ENCODE data around the gene CACUL1.
A peak's percentile ranks its signal among the peaks of the same experiment; 100 is the strongest.
"Not testable (repeated sequence)": the region's sequence is repeated elsewhere in the genome, so short reads cannot be mapped to it uniquely, and the experiment has no call there.

CACUL1 gene

DNA sequence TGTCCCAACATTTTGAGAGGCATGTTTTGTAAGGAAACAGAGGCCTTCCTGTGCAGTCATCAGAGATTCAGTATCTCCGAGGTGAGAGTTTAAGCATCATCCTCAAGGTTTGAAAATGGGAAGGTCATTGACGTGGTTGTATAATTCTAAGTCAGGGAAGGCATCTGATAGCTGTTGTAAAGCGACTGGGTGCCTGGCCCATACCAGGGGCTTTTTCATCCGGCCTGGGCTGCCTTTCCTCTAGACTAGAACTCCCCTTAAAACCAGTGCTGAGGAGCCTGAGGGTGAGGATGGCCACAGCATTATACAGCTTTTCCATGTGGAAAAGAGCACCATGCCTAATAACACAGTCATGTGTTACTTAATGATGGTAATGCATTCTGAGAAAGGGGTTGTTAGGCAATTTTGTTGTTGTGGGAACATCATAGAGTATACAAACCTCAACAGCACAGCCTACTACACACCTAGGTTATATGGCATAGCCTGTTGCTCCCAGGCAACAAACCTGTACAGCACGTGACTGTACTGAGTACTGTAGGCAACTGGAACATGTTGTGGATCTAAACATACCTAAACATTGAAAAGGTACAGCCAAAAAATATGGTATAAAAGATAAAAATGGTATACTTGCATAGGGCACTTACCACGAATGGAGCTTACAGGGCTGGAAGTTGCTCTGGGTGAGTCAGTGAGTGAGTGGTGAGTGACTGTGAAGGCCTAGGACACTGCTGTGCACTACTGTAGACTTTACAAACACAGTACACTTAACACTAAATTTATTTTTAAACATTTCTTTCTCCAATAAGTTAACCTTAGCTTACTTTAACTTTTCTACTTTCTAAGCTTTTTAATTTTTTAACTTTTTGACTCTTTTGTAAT lies 13.5 kb upstream of the CACUL1 start:
- no peak for DNase-seq

DNA sequence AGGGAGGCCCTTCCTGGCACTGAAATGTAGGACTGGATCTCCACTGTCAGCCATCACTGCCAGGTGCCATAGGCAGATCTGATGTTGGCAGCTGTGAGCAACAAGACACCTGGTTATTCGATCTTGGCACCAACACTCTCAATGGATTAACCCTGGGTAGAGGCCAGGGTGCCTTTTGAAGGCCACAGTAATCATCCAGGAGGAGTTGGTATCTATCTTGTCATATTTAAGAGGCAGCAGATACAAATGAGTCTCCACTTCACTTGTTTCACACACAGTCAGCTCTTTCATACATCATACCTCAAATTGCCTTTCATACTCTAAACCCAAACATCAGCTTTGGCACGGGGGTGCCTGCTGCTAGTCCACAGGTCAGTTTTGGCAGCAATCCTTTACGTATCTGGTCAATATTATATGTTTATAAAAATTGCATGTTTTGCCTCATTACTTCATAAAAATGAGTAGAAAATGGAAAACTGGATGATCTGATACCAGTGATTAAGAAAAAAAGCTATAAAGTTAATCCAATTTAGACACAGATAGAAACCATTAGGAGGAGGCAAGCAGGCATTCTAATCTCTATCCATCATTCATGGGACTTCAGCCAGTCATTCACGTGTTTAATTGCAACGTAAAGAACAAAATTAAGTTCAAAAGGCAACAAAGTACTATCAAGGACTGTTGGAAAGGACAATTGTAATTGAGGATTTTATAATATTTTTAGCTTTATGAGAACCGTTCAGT lies 12.7 kb upstream of the CACUL1 start:
- DNase-seq = no peak

GRCh38 chr10:118764195-118764594 lies 9.4 kb upstream of the CACUL1 start:
- DNase-seq = no peak

DNA sequence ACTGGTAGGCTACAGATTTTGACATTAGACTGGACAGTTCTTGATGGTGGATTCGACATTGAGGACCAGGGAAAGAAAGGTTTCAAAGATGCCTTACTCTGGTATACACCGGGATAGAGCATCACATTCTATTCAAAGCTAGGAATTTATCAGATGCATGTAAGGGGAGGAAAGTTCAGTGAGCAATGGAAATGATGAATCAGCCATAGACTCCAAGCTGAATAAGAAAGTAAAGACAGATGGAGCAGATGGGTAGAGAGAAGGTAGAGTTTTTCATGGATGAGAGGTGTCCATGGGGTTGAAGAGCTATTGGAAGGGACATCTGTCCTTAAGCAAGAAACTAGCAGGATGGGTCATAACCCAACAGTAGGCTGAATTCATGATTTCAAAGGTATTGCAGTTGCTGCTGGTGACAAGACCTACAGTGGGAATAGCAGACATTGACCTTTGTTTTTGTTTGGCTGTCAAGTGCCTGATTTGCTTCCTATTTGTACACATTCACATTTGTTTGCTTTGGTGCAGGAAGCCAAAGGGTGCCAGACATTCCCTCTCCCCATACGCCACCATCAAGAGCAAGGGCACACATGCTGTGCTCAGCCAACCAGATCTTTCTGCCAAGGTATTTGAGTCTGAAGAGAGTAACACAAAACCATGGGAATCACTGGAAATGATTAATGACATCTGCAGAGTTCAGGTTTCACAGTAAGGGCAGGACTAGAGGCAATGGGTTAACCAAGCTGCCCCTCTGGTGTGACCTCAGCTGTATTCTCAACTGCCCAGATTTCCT lies 8.6 kb upstream of the CACUL1 start:
- DNase-seq = no peak

- no peak for DNase-seq
Observed at GRCh38 chr10:118760265-118760664, 5.5 kb upstream of the CACUL1 start.

- no peak for DNase-seq
Observed at GRCh38 chr10:118758449-118758848, 3.7 kb upstream of the CACUL1 start.

- peak in 1 of 4 experiments; percentile 18 for DNase-seq
Observed at GRCh38 chr10:118754229-118754555, 578 bp downstream of the CACUL1 start.

DNA sequence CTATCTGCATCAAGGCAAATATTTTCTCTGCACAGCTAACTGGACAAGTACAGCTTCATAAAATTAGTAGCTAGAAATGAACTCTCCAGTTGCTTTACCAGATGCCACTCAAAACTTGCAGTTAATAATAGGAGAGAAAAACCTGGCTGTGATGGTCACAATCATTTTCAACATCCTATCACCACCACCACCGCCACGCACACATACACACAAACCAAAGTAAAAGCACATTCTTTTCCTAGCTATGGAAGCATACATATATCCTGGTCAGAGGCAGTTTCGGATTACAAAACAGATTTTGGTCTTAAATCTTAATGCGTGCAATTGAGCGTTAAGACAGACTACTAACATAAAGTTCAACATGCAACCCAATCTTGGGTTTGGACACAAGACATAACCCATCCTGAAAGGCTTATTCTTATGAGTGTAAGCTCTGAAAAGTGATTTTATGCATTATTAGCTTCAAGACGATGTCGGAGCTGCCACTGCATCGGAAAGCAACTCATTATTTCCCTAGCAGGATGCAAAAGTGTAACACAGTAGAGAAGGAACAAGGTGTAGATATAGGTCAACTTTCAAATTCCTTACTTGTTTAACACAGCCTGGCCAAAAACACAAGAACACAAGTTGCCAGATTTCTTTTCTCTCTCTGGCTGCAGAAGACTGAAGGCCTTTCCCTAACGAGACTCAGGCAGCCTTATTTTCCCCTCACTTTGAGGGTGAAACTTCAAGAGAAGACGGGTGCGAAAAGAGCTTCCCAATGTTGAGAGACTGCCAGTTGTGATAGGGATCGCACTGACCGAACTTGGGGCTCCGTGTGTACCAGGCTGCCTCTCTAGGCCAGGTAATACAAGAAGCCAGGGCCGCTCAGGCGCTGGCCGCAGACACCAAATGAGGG lies 1.2 kb downstream of the CACUL1 start:
- no peak for DNase-seq

DNA sequence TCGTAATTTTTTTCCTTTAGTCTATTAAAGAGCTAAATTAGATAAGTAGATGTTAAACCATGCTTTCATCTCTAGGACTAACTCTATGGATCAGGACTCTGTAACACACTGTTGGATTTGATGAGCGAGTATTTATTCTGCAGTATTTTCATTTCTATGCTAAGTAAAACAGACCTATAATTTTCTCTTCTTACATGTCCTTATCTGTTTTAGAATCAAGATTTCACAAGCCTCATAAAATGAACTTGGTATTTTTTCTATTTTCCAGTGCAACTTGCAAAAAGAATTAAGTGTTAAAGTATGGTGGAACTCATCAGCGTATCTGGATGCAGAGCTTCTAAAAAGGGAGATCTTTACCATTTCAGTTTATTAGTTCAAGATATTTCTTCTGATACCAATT lies 2.4 kb downstream of the CACUL1 start:
- no peak for DNase-seq

DNA sequence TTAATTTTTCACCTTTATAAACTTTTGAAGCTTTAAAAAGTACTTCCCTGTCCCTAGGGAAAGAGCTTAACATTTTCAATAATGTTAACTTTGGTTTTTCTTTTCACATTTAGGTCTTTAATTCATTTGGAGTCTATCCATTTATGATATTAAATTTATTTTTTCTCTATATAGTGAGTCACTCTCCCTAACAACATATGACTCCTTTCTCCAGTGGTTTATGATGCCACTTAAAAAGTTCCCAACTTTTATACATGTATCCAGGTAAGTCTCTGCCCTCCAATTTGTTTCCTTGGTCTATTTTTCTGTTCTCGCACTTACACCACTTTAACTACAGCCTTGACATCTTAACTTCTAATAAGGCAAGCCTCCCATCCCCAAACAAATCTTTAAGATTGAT lies 3.5 kb downstream of the CACUL1 start:
- no peak for DNase-seq

GRCh38 chr10:118748041-118748440 lies 6.7 kb downstream of the CACUL1 start:
- DNase-seq = no peak

GRCh38 chr10:118746246-118746645 lies 8.5 kb downstream of the CACUL1 start:
- DNase-seq = no peak

DNA sequence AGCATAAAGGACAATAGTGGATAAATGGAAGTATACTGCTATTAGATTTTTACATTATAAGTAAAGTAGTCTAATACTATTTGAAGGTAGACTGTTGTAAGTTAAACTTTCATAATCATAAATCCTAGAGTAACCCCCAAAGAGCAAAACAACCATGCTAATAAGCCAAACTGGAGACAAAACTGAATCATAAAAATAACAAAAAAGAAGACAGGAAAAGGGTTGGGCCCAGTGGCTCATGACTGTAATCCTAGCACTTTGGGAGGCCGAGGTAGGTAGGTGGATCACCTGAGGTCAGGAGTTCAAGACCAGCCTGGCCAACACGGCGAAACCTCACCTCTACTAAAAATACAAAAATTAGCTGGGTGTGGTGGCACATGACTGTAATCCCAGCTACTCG lies 9.7 kb downstream of the CACUL1 start:
- DNase-seq = no peak

DNA sequence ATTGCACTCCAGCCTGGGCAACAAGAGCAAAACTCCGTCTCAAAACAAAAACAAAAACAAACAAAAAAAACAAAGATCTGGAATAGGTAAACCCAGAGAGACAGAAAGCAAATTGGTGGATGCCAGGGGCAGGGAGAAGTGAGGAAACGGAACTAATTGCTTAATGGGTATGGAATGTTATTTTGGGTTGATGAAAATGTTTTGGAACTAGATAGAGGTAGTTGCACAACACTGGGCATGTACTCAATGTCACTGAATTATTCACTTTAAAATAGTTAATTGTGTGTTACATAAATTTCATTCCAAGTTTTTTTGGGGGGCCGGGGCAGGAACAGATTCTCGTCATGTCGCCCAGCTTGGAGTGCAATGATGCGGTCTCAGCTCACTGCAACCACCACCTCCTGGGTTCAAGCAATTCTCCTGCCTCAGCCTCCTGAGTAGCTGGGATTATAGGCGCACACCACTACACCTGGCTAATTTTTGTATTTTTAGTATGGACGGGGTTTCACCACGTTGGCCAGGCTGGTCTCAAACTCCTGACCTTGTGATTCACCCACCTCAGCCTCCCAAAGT lies 10.3 kb downstream of the CACUL1 start:
- DNase-seq = not testable (repeated sequence)

DNA sequence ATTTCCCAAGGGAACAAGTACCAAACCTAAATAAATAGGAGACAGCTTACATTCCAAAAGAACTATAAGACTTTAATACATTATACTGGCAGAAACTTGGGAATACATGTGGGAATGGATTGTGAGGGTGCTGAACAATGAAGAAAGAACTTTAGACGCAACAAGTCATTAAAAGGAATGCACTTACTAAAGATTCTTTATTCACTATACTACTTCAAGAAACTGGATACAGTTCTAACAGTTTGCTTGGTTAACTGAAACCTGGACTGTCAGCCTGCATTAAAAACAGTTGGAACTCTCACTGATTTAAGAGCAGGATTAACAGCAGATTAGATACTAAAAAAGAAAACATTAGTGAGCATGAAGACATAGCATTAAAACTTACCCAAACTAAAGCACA lies 12.0 kb downstream of the CACUL1 start:
- no peak for DNase-seq

- DNase-seq = no peak
Observed at GRCh38 chr10:118742032-118742431, 12.7 kb downstream of the CACUL1 start.

DNA sequence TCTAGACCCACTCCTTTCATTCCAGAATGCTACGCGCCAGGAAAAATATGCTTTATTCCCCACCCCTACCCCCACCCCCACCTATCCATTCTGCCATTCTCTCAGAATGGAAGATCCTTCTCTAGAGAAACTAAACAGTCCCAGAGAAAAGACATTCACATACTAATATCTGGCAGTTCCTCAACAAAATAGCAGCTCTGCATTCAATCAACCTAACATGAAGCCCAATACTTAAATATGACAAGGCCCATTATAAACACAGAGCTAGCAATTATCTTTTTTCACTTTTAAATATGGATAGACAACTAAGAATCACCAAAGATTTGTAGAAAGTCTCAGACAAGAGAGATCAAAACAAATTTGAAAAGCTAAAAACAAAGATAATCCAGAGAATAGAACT lies 16.4 kb downstream of the CACUL1 start:
- DNase-seq = no peak

GRCh38 chr10:118737603-118738302 lies 17.0 kb downstream of the CACUL1 start:
- DNase-seq = no peak

DNA sequence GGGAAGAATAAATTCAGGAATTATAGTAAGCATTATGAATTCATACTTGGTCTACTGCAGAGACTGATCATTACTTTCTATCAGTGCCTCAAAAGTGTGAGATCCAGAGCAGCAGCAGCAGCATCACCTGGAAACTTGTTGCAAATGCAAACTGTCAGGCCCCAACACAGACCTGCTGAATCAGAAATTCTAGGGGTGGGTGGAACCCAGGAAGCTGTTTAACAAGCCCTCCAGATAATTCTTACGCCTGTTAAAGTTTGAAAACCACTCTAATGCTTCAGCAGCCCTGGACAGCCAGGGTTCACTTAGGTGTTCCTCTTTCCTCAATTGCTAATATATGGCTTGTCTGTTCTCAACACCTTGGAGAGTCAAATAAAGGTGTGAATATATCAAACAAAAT lies 19.5 kb downstream of the CACUL1 start:
- DNase-seq = no peak

- no peak for DNase-seq
Observed at GRCh38 chr10:118734475-118734874, 20.3 kb downstream of the CACUL1 start.

Measured in activated naive CD4-positive, alpha-beta T cell (primary cell).